H1 (cell line): ENCODE data around the gene SLC52A3. TPM values are rescaled to one million over a fixed set of nuclear protein-coding genes. Genes with fewer than 3 reads are reported as not detected.

ENCODE experiments used
- CTCF ChIA-PET: fragments of 300-600 bp; sonication (Branson Sonifier 250); formaldehyde crosslinking; loops from one replicate; lab custom pipeline; 2021; ENCODE audit not compliant: partially characterized antibody; lab: Charles Lee
- POLR2A ChIA-PET: fragments of 300-600 bp; sonication (Branson Sonifier 250); formaldehyde crosslinking; loops from one replicate; lab custom pipeline; 2021; ENCODE audit warnings: inconsistent platforms; ENCODE audit not compliant: partially characterized antibody; lab: Charles Lee
- DNase-seq, 2 experiments: peaks; one replicate each; pipeline versions ENCODE4 v3.0.0 to v3.0.0-alpha.2; 2010 to 2022; ENCODE audit warnings: low spot score in 2 of 2, low read depth in 1 of 2, mixed read lengths in 1 of 2
- FAIRE-seq: peaks from 2 replicates; lab custom pipeline; 2011; peaks lifted over from hg19 to GRCh38; lab: Jason Lieb, UNC
- H2AFZ ChIP-seq: 2 replicates; pipeline ENCODE4 v1.8.1; 2012; ENCODE audit warnings: low read length, inconsistent platforms
- H2AK5ac ChIP-seq: 2 replicates; pipeline ENCODE4 v1.6.1; 2013; ENCODE audit warnings: low read depth, low read length
- H2BK120ac ChIP-seq: replicated peaks from 2 replicates; pipeline ENCODE3; 2013; ENCODE audit warnings: low read depth, low read length, inconsistent platforms
- H2BK12ac ChIP-seq: 2 replicates; pipeline ENCODE4 v1.6.1; 2013; ENCODE audit warnings: low read depth, low read length
- H2BK15ac ChIP-seq: 2 replicates; pipeline ENCODE4 v1.6.1; 2013; ENCODE audit warnings: low read length
- H2BK20ac ChIP-seq: 2 replicates; pipeline ENCODE4 v1.6.1; 2013; ENCODE audit warnings: low read length
- H2BK5ac ChIP-seq: 2 replicates; pipeline ENCODE4 v1.6.1; 2013; ENCODE audit warnings: low read depth, low read length
- H3K14ac ChIP-seq: 2 replicates; pipeline ENCODE4 v1.6.1; 2013; ENCODE audit warnings: inconsistent platforms; ENCODE audit not compliant: insufficient read length
- H3K18ac ChIP-seq: 2 replicates; pipeline ENCODE4 v1.6.1; 2013; ENCODE audit warnings: low read length; ENCODE audit errors: extremely low read depth
- H3K23ac ChIP-seq: 2 replicates; pipeline ENCODE4 v1.6.1; 2013; ENCODE audit warnings: inconsistent platforms; ENCODE audit not compliant: insufficient read length
- H3K23me2 ChIP-seq: 2 replicates; pipeline ENCODE4 v1.6.1; 2013; ENCODE audit warnings: low read depth, low read length
- H3K27ac ChIP-seq: 2 replicates; pipeline ENCODE4 v1.6.1; 2011; ENCODE audit warnings: low read depth, low read length, inconsistent platforms
- H3K27me3 ChIP-seq, 4 experiments: replicated peaks in 1 of 4; 1 replicate in 1 of 4; 2 replicates in 3 of 4; pipeline versions ENCODE4 v1.6.1 to v1.8.1; 2011 to 2013; ENCODE audit warnings: low read length in 3 of 4, mild to moderate bottlenecking in 3 of 4, inconsistent platforms in 2 of 4, mixed read lengths in 2 of 4, moderate library complexity in 1 of 4; ENCODE audit not compliant: control insufficient read depth in 3 of 4, insufficient read depth in 3 of 4; ENCODE audit errors: extremely low read depth in 1 of 4
- H3K36me3 ChIP-seq, 4 experiments: 2 replicates each; pipeline versions ENCODE4 v1.6.1 to v1.8.1; 2011 to 2013; ENCODE audit warnings: mild to moderate bottlenecking in 4 of 4, low read length in 3 of 4, moderate library complexity in 2 of 4, control low read depth in 1 of 4, inconsistent platforms in 1 of 4; ENCODE audit not compliant: insufficient read depth in 4 of 4, control insufficient read depth in 2 of 4
- H3K4ac ChIP-seq: replicated peaks from 2 replicates; pipeline ENCODE3; 2013; ENCODE audit warnings: low read length, low read depth, mixed read lengths, inconsistent platforms; ENCODE audit not compliant: insufficient read length
- H3K4me1 ChIP-seq, 4 experiments: replicated peaks in 1 of 4; 1 replicate in 1 of 4; 2 replicates in 3 of 4; pipeline versions ENCODE4 v1.6.1 to v1.8.1; 2011 to 2013; ENCODE audit warnings: low read length in 3 of 4, inconsistent platforms in 2 of 4, mixed read lengths in 1 of 4; ENCODE audit not compliant: insufficient read depth in 4 of 4, control insufficient read depth in 3 of 4
- H3K4me2 ChIP-seq, 2 experiments: 2 replicates each; pipeline versions ENCODE4 v1.6.1 to v1.8.1; 2011 to 2013; ENCODE audit warnings: low read depth in 2 of 2, low read length in 2 of 2, control low read depth in 1 of 2, inconsistent platforms in 1 of 2, mild to moderate bottlenecking in 1 of 2; ENCODE audit not compliant: insufficient read depth in 1 of 2
- H3K4me3 ChIP-seq, 4 experiments: fragments of 200-600, 300-600 bp in 1 of 4; sonication (generic), shearing (Covaris generic), sonication (Bioruptor Twin) in 1 of 4; 2 replicates each; pipeline versions ENCODE4 v1.5.1 to v1.8.1; 2011 to 2016; ENCODE audit warnings: low read length in 4 of 4, low read depth in 3 of 4, control low read depth in 2 of 4, inconsistent platforms in 2 of 4, mild to moderate bottlenecking in 2 of 4, mixed read lengths in 1 of 4, moderate library complexity in 1 of 4; ENCODE audit not compliant: insufficient read depth in 2 of 4; ENCODE audit errors: extremely low read depth in 1 of 4
- H3K56ac ChIP-seq: replicated peaks from 2 replicates; pipeline ENCODE3; 2013; ENCODE audit warnings: low read depth, mild to moderate bottlenecking, mixed read lengths, low read length, inconsistent platforms; ENCODE audit not compliant: insufficient read length
- H3K79me1 ChIP-seq: 2 replicates; pipeline ENCODE4 v1.6.1; 2013; ENCODE audit warnings: low read depth, low read length, control low read depth
- H3K79me2 ChIP-seq, 2 experiments: 2 replicates each; pipeline versions ENCODE4 v1.6.1 to v1.8.1; 2012 to 2013; ENCODE audit warnings: low read length in 2 of 2, mild to moderate bottlenecking in 2 of 2, inconsistent platforms in 1 of 2; ENCODE audit not compliant: insufficient read depth in 2 of 2, control insufficient read depth in 1 of 2
- H3K9ac ChIP-seq, 4 experiments: replicated peaks in 1 of 4; 1 replicate in 1 of 4; 2 replicates in 3 of 4; pipeline versions ENCODE4 v1.6.1 to v1.8.1; 2011 to 2013; ENCODE audit warnings: low read depth in 3 of 4, low read length in 3 of 4, control low read depth in 2 of 4, mild to moderate bottlenecking in 2 of 4, moderate library complexity in 2 of 4, inconsistent platforms in 1 of 4; ENCODE audit errors: extremely low read depth in 1 of 4
- H3K9me3 ChIP-seq, 2 experiments: 2 replicates each; pipeline versions ENCODE4 v1.6.1 to v1.8.1; 2012 to 2013; ENCODE audit warnings: mild to moderate bottlenecking in 2 of 2, moderate library complexity in 2 of 2, control low read depth in 1 of 2, inconsistent platforms in 1 of 2, low read depth in 1 of 2, low read length in 1 of 2, mixed read lengths in 1 of 2; ENCODE audit not compliant: insufficient read depth in 2 of 2
- H4K20me1 ChIP-seq, 2 experiments: replicated peaks in 1 of 2; 2 replicates each; pipeline versions ENCODE3 to v1.8.1; 2011 to 2013; ENCODE audit warnings: inconsistent platforms in 2 of 2, low read length in 2 of 2, mild to moderate bottlenecking in 1 of 2; ENCODE audit not compliant: insufficient read depth in 2 of 2, control insufficient read depth in 1 of 2
- H4K5ac ChIP-seq: 2 replicates; pipeline ENCODE4 v1.6.1; 2013; ENCODE audit warnings: low read length, low read depth, mixed read lengths, inconsistent platforms; ENCODE audit not compliant: insufficient read length
- H4K8ac ChIP-seq: 2 replicates; pipeline ENCODE4 v1.8.0; 2013; ENCODE audit warnings: mild to moderate bottlenecking, moderate library complexity, low read length, inconsistent platforms; ENCODE audit not compliant: insufficient read depth; ENCODE audit errors: extremely low read depth
- H4K91ac ChIP-seq: replicated peaks from 2 replicates; pipeline ENCODE3; 2013; ENCODE audit warnings: low read length, mixed read lengths, inconsistent platforms; ENCODE audit not compliant: insufficient read length
- BRCA1 ChIP-seq: IDR thresholded peaks from 2 replicates; pipeline ENCODE4 v1.6.1; 2012; ENCODE audit warnings: low read depth, low read length, improper control_type of control experiment
- CBX5 ChIP-seq: fragments of 300-800, 300-1000 bp; sonication (generic); IDR thresholded peaks from 2 replicates; pipeline ENCODE4 v1.7.1; 2016; ENCODE audit warnings: antibody characterized with exemption, low read length, low read depth
- CBX8 ChIP-seq: fragments of 300-800, 300-1000 bp; sonication (generic); IDR thresholded peaks from 2 replicates; pipeline ENCODE4 v1.7.1; 2016; ENCODE audit warnings: low read depth, low read length, borderline replicate concordance
- CEBPB ChIP-seq: IDR thresholded peaks from 2 replicates; pipeline ENCODE4 v1.6.1; 2012; ENCODE audit warnings: low read depth, low read length
- CHD2 ChIP-seq: IDR thresholded peaks from 2 replicates; pipeline ENCODE4 v1.6.1; 2012; ENCODE audit warnings: low read length, improper control_type of control experiment
- CTBP2 ChIP-seq: IDR thresholded peaks from 2 replicates; pipeline ENCODE4 v1.7.0; 2011; ENCODE audit warnings: borderline replicate concordance, mild to moderate bottlenecking, moderate library complexity, mixed read lengths, low read length; ENCODE audit not compliant: insufficient read depth, insufficient read length
- JUN ChIP-seq: IDR thresholded peaks from 2 replicates; pipeline ENCODE4 v1.6.1; 2011; ENCODE audit warnings: low read depth, mild to moderate bottlenecking, improper control_type of control experiment, low read length
- JUND ChIP-seq: IDR thresholded peaks from 2 replicates; pipeline ENCODE4 v1.6.1; 2011; ENCODE audit warnings: mild to moderate bottlenecking, improper control_type of control experiment, low read length
- MAFK ChIP-seq: IDR thresholded peaks from 2 replicates; pipeline ENCODE4 v1.6.1; 2012; ENCODE audit warnings: low read depth, mild to moderate bottlenecking, improper control_type of control experiment, low read length
- RAD21 ChIP-seq, 2 experiments: IDR thresholded peaks in 1 of 2; conservative IDR thresholded peaks in 1 of 2; 2 replicates each; pipeline ENCODE4 v1.6.1; 2011; ENCODE audit warnings: low read depth in 2 of 2, low read length in 2 of 2, improper control_type of control experiment in 1 of 2, inconsistent platforms in 1 of 2, mild to moderate bottlenecking in 1 of 2, moderate library complexity in 1 of 2
- RNF2 ChIP-seq: fragments of 200-900, 300-1000 bp; sonication (generic); IDR thresholded peaks from 2 replicates; pipeline ENCODE4 v1.7.1; 2016; ENCODE audit warnings: borderline replicate concordance, low read depth, mild to moderate bottlenecking, antibody characterized with exemption, low read length; ENCODE audit not compliant: poor library complexity, severe bottlenecking; ENCODE audit errors: missing control alignments
- SAP30 ChIP-seq: fragments of 300-600 bp; sonication (generic); IDR thresholded peaks from 2 replicates; pipeline ENCODE4 v1.7.1; 2012; ENCODE audit warnings: low read length, moderate library complexity, mild to moderate bottlenecking, inconsistent platforms; ENCODE audit not compliant: insufficient read depth, insufficient replicate concordance
- SP1 ChIP-seq: IDR thresholded peaks from 2 replicates; pipeline ENCODE4 v1.6.1; 2011; ENCODE audit warnings: low read depth, low read length
- WGBS, 2 experiments: shearing (Covaris generic) in 1 of 2; methylation state at CpG; one replicate each; pipeline versions ENCODE4 v1.1.6 to v1.1.7; 2013 to 2015; ENCODE audit warnings: low lambda C conversion rate in 2 of 2, mixed read lengths in 2 of 2, inconsistent platforms in 1 of 2, low coverage in 1 of 2, missing lambda C conversion rate in 1 of 2; ENCODE audit not compliant: insufficient replicate concordance in 2 of 2, insufficient coverage in 1 of 2, insufficient read length in 1 of 2; ENCODE audit errors: extremely low coverage in 1 of 2, missing lambda C conversion rate in 1 of 2; 5-methylcytosine and 5-hydroxymethylcytosine counted together
- polyA plus RNA-seq, 7 experiments: library from polyadenylated mRNA; depleted of rRNA in 3 of 7; stranded (reverse) in 5 of 7; unstranded in 2 of 7; fragments of >200 nt in 5 of 7; fragments of 200-250 nt in 2 of 7; gene quantifications; 1 replicate in 5 of 7; 2 replicates in 1 of 7; 4 replicates in 1 of 7; pipeline versions ENCODE4 v1.2.1 to v1.2.3, GENCODE V29; 2011 to 2013; ENCODE audit warnings: missing spikeins in 2 of 7, mixed read lengths in 2 of 7
- total RNA-seq: library from RNA; stranded (reverse); fragmentation: NEBNext Ultra II Directional; extraction: Animal tissue kit (Norgen Biotek cat#: 25700); gene quantifications from 2 replicates; pipeline ENCODE4 v1.2.1, GENCODE V29; 2021
- TF ChIP-seq, protein P1 (sequence below): IDR thresholded peaks from 2 replicates; pipeline ENCODE4 v1.6.1; 2011; ENCODE audit warnings: low read depth, mild to moderate bottlenecking, low read length; ENCODE audit not compliant: insufficient read depth

SLC52A3 gene
- total and polyA plus RNA-seq, 2 of the 8 experiments (the other 6 are each of a cell fraction or from before 2014, with no cell fraction given) = 2.3 to 4.2 TPM

DNA sequence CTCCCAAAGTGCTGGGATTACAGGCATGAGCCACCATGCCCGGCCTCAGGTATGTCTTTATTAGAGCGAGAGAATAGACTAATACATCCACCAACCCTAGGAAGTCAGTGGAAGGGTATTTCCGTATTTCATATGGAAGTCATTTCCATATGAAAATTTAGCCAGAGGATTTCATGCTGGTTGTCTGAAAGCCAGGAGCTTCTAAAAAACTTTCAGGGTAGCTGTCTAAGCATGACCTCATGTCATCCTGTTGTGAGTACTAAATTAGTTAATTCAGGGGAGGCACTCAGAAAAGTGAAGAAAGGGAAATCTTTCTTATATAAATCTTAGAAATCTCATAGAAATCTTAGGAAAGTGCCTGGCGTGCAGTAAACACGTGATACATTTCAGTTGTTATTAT is 16.5 kb downstream of the SLC52A3 start:
- H4K5ac ChIP-seq = no peak overlapping the region
- POLR2A ChIA-PET = no interaction called here
- DNase-seq = no peak
- CTCF ChIA-PET = interaction anchor here (0.8 to 4.1 kb wide), 3 partner anchors 12 to 320 kb away, joined by 3 to 25 read pairs (median 9); partner anchors contain the start of gene SLC52A3
- H3K36me3 ChIP-seq = no peaks in the 10 kb centered on the region
- H2BK20ac ChIP-seq = no peak overlapping the region
- no peak overlapping the region for H3K14ac ChIP-seq
- H3K56ac ChIP-seq = no peak overlapping the region
- H3K27me3 ChIP-seq = no peaks in the 10 kb centered on the region
- 74% methylated on average over 5 of the region's 5 CpGs; no CpG with 5 or more reads in 1 of the 2 experiments for WGBS, 2 experiments
- H2AFZ ChIP-seq = no peak overlapping the region
- H3K4me2 ChIP-seq = no peak overlapping the region
- H2BK12ac ChIP-seq = no peak overlapping the region
- no peak overlapping the region for H2BK5ac ChIP-seq
- H4K8ac ChIP-seq = no peak overlapping the region
- no peaks in the 10 kb centered on the region for H3K79me1 ChIP-seq
- no peaks in the 10 kb centered on the region for H3K23me2 ChIP-seq
- no peaks in the 10 kb centered on the region for H4K20me1 ChIP-seq
- no peaks in the 10 kb centered on the region; a peak in 1 of 7 replicates for H3K4me1 ChIP-seq
- no peak overlapping the region for H3K9ac ChIP-seq
- H3K27ac ChIP-seq = no peak overlapping the region
- no peaks in the 10 kb centered on the region for H3K79me2 ChIP-seq
- no peak overlapping the region for H2BK15ac ChIP-seq
- H2AK5ac ChIP-seq = no peak overlapping the region
- H3K9me3 ChIP-seq = no peaks in the 10 kb centered on the region
- no peak overlapping the region for H3K4me3 ChIP-seq
- H3K18ac ChIP-seq = no peak overlapping the region
- TF ChIP-seq JUND = no peak
- TF ChIP-seq CTBP2 = no peak
- no peak for TF ChIP-seq CHD2
- no peak for TF ChIP-seq JUN
- no peak for TF ChIP-seq RAD21 (IDR thresholded peaks at IDR 0.05 in 1 of 2, conservative IDR thresholded peaks at IDR 0.05 in 1 of 2; ENCODE audit: low read depth in 2 of 2, low read length in 2 of 2)
- no peak for TF ChIP-seq BRCA1
- TF ChIP-seq RNF2 = no peak
- no peak for TF ChIP-seq CBX5
- TF ChIP-seq, protein P1, sequence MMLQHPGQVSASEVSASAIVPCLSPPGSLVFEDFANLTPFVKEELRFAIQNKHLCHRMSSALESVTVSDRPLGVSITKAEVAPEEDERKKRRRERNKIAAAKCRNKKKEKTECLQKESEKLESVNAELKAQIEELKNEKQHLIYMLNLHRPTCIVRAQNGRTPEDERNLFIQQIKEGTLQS = no peak
- TF ChIP-seq MAFK = no peak
- no peak for TF ChIP-seq SP1
- no peak for TF ChIP-seq CBX8
- TF ChIP-seq SAP30 = no peak
- TF ChIP-seq CEBPB = no peak
- no peak overlapping the region for H3K23ac ChIP-seq
- no peak overlapping the region for H3K4ac ChIP-seq
- no peak for FAIRE-seq
- H2BK120ac ChIP-seq = no peak overlapping the region
- no peak overlapping the region for H4K91ac ChIP-seq
